SK-N-SH treated with all-trans-retinoic acid at 6 μM for 48 hours (cell line): ENCODE measurements around the gene TACR1.

Experiments
- BACH2 ChIP-seq: fragments of 250-450 bp; sonication (Bioruptor Pico); IDR thresholded peaks from 2 replicates; pipeline ENCODE4 v1.9.0; 2021; ENCODE audit warnings: mild to moderate bottlenecking, borderline replicate concordance
- ISL1 ChIP-seq: fragments of 250-450 bp; sonication (Bioruptor Pico); IDR thresholded peaks from 2 replicates; pipeline ENCODE4 v2.1.2; 2022; ENCODE audit warnings: mild to moderate bottlenecking, moderate library complexity
- RARB ChIP-seq: fragments of 250-450 bp; sonication (Bioruptor Pico); IDR thresholded peaks from 2 replicates; pipeline ENCODE4 v1.8.0; 2021; ENCODE audit warnings: mild to moderate bottlenecking, moderate library complexity
- ZC3H10 ChIP-seq: fragments of 250-450 bp; sonication (Bioruptor Pico); IDR thresholded peaks from 2 replicates; pipeline ENCODE4 v1.5.1; 2021; ENCODE audit warnings: mild to moderate bottlenecking, moderate library complexity
- TF ChIP-seq, protein P1 (sequence below): fragments of 250-450 bp; sonication (Bioruptor Pico); IDR thresholded peaks from 2 replicates; pipeline ENCODE4 v1.5.1; 2021; ENCODE audit warnings: mild to moderate bottlenecking, moderate library complexity

GRCh38 chr2:75135776-75136400 lies 63.4 kb downstream of the TACR1 start:
- TF ChIP-seq BACH2 (CRISPR knock-in tag) (no peak), RARB (no peak), ZC3H10 (CRISPR knock-in tag) (no peak), ISL1 (CRISPR knock-in tag) (no peak)
- TF ChIP-seq, protein P1, sequence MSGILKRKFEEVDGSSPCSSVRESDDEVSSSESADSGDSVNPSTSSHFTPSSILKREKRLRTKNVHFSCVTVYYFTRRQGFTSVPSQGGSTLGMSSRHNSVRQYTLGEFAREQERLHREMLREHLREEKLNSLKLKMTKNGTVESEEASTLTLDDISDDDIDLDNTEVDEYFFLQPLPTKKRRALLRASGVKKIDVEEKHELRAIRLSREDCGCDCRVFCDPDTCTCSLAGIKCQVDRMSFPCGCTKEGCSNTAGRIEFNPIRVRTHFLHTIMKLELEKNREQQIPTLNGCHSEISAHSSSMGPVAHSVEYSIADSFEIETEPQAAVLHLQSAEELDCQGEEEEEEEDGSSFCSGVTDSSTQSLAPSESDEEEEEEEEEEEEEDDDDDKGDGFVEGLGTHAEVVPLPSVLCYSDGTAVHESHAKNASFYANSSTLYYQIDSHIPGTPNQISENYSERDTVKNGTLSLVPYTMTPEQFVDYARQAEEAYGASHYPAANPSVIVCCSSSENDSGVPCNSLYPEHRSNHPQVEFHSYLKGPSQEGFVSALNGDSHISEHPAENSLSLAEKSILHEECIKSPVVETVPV (CRISPR knock-in tag) = no peak
